Activated CD4-positive, alpha-beta T cell treated with anti-CD3 and anti-CD28 coated beads, Interleukin-2, amount 50 U/mL, for 24 hours (primary cell): ENCODE measurements around the gene CLN6.

Source experiments
- DNase-seq, 2 donors: peaks; one replicate each; pipeline ENCODE4 v3.0.0-alpha.2; 2020; ENCODE audit warnings: low read depth in 1 of 2, low spot score in 1 of 2

CLN6 gene

GRCh38 chr15:68229386-68230156 is at the start of gene CLN6:
TSS of gene CLN6 (minus strand) at chr15:68229728. CDS start at chr15:68229584, 144 bp downstream.
- peak; percentile 69 to 72 for DNase-seq

- DNase-seq: no peak
These were observed 49.3 kb upstream of the CLN6 start for GRCh38 chr15:68278595-68279405.

GRCh38 chr15:68278345-68278594 is 48.7 kb upstream of the CLN6 start:
- peak in 1 of 2 donors; percentile 54 for DNase-seq

GRCh38 chr15:68277603-68278344 is 48.2 kb upstream of the CLN6 start, which contains the start of gene FEM1B:
TSS of gene FEM1B (plus strand) at chr15:68277745. CDS start at chr15:68278418, 673 bp downstream.
- peak; percentile 79 to 82 for DNase-seq

- no peak for DNase-seq
These were observed 47.6 kb upstream of the CLN6 start for GRCh38 chr15:68277131-68277602.

GRCh38 chr15:68276668-68277067 is 47.1 kb upstream of the CLN6 start:
- no peak for DNase-seq

GRCh38 chr15:68275165-68275746 is 45.7 kb upstream of the CLN6 start:
- DNase-seq: no peak

- no peak for DNase-seq
These were observed 44.8 kb upstream of the CLN6 start for GRCh38 chr15:68274201-68274848.

GRCh38 chr15:68272721-68273271 is 43.3 kb upstream of the CLN6 start:
- DNase-seq: no peak

- no peak for DNase-seq
These were observed 42.4 kb upstream of the CLN6 start for GRCh38 chr15:68271854-68272471.

- DNase-seq: no peak
These were observed 38.9 kb upstream of the CLN6 start for GRCh38 chr15:68268405-68268804.

GRCh38 chr15:68265674-68266073 is 36.1 kb upstream of the CLN6 start:
- no peak for DNase-seq

- no peak for DNase-seq
These were observed 35.6 kb upstream of the CLN6 start for GRCh38 chr15:68265081-68265480.

- DNase-seq: no peak
These were observed 34.8 kb upstream of the CLN6 start for GRCh38 chr15:68264282-68264681.

- no peak for DNase-seq
These were observed 33.2 kb upstream of the CLN6 start for GRCh38 chr15:68262514-68263356.

- no peak for DNase-seq
These were observed 32.5 kb upstream of the CLN6 start for GRCh38 chr15:68261980-68262379.

- no peak for DNase-seq
These were observed 31.7 kb upstream of the CLN6 start for GRCh38 chr15:68261241-68261640.

GRCh38 chr15:68259883-68260282 is 30.4 kb upstream of the CLN6 start:
- no peak for DNase-seq

- no peak for DNase-seq
These were observed 29.2 kb upstream of the CLN6 start for GRCh38 chr15:68258692-68259091.
